HG02885 (cell line): Measurements from ENCODE around the gene UTS2.

ENCODE experiments used
- ATAC-seq: cut with Tn5 transposase; IDR thresholded peaks from one replicate; pipeline ENCODE4 v1.9.1; 2021; ENCODE audit warnings: mild to moderate bottlenecking; ENCODE audit not compliant: unreplicated experiment, poor library complexity

UTS2 gene, protein sequence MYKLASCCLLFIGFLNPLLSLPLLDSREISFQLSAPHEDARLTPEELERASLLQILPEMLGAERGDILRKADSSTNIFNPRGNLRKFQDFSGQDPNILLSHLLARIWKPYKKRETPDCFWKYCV

GRCh38 chr1:7852804-7853683, at the start of gene UTS2:
Gene UTS2, minus strand, starts transcription at chr1:7853065. Its CDS starts 62 bp downstream, at chr1:7853003.
- ATAC-seq = no peak

DNA sequence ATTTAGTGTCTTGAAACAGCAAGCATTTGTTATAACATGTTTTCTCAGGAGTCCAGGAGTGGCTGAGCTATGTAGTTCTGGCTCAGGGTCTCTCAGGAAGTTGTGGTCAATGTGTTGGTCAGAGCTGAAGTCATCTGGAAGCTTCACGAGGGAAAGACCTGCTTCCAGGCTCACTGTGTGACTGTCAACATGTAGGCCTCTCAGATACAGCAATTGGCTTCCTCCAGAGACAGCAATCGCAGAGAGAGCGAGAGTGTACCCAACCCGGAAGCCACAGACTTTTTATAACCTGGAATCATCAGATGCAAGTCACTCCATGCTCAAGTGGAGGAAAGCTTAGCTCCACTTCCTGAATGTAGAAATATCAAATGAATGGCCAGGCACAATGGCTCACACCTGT, 46.9 kb upstream of the UTS2 start:
- ATAC-seq = no peak

DNA sequence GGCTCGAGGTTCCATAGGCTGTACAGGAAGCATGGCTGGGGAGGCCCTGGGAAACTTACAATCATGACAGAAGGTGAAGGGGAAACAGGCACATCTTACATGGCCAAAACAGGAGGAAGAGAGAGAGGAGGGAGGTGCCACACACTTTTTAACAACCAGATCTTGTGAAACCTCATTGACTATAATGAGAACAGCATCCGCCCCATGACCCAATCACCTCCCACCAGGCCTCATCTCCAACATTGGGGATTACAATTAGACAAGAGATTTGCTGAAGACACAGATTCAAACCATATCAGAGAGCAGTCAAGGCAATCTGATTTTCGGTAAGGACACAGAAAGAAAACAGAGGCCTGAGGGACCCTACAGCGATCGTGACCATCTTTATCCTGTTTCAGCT, 46.1 kb upstream of the UTS2 start:
- ATAC-seq = no peak

DNA sequence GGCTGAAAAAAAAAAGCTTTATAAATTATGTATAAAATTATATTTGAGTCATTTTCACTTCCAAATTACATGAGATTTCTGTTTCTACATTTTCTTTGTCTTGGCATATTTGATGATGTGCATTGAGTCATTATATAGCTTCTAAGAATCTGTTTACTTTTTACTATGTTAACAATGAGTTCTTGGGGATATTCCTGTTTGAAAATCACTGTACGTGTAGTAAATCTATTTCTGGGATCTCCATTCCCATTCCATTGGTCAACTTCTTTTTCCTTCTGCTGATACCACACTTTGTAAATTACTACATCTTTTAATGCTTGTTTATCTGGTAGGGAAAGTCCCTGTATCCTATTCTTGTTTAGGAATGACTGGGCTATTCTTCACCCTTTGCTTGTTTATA, 44.1 kb upstream of the UTS2 start:
- no peak for ATAC-seq

DNA sequence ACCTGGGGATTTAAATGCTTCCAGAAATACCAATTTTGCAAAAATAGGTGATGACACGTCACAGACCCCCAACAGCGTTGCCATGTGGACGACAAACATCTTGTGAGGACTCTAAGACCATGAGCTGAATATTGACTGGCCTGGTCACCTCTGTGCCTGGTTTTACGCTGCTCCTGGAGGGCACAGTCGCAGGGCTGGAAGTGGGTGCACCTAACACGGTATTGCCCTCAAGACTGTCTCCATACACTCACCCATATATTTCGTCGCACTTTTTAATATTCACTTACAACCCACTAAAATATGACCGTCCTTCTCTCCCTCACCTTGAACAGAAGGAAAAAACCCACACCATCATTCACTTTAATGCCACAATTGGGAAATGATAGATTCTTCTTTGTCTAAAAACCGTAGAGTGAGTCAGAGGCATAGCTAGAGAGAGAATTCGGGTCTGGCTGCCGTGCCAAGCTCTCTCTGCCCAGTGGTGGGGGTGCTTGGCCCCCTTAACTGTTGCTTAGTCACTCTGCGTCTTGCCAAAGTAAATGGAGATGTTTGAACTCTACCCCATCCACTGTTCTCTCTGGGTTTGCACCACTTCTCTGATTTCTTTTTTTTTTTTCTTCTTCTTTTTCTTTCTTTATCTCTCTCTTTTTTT, 40.8 kb upstream of the UTS2 start:
- ATAC-seq = no peak

DNA sequence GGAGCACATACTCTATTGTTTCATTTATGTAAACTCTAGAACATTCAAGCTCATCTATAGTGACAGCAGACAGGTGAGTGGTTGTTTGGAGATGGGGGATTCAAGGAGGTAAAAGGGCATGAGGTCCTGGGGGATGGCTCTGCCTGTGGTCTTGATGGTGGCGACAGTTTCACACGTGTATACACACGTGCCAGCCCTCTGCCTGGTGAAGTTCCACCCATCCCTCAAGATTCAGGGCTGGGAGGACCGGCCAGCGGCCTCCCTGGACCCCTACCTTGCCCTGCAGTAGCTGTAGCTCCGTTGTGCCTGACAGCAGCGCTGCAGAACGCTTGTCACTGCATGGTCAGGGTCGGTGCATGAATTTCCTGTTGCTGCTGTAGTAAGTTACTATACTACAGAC, 38.9 kb upstream of the UTS2 start:
- no peak for ATAC-seq

GRCh38 chr1:7890853-7891252, 38.0 kb upstream of the UTS2 start:
- ATAC-seq = no peak

DNA sequence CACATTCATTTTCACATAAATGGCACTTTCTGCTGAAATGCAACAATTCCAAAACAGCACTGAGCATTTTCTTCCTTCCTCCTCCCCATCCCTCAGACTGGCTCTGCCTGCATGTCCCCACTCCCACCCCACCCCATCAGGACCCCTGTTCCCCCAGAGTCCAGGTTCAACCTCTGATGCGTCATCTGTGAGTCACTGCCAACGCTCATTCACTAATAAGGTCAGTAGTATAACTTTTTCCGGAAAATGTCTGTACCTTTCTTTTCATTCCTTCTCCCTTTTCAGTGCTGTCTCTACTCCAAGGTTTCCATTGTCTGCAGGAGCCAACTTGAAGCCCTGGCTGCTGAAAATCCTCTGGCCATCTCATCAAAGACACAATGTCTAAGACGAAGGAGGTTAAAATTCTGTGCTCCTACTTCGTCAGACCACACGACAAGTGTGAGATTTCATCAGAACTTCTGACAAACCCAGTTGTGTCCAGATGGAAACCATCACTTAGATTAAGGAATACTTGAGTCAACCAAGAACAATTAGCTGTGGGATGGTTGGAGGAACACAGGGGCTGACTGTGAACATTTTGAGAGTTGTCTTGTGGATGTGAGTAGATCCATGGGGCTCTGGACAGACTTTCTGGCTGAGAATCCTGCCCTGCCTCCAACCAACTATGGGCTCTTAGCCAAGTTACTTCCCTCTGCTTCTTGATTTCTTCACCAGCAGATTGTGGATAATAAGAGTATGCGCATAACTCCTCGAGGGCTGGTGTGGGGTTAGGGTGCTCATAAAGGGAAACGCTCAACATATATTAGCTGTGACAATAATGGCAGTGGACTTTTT, 35.6 kb upstream of the UTS2 start:
- ATAC-seq = no peak

DNA sequence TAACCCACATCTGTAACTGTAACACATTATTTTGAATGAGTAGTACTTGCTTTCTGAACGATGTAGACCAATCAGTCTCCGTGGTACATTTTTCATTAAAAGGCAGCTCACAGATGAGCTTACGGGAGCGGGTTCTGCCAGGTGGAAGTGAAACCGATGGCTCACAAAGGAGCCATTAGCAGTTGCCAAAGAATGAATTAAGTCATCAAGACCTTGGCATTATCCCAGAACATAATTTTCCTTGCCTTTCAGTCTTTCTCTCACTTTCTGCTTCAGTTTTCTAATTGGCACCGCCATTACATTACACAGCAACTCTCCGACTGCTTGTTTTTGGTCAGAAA, 33.5 kb upstream of the UTS2 start:
- no peak for ATAC-seq

GRCh38 chr1:7885513-7886404, 32.9 kb upstream of the UTS2 start:
- ATAC-seq = no peak

DNA sequence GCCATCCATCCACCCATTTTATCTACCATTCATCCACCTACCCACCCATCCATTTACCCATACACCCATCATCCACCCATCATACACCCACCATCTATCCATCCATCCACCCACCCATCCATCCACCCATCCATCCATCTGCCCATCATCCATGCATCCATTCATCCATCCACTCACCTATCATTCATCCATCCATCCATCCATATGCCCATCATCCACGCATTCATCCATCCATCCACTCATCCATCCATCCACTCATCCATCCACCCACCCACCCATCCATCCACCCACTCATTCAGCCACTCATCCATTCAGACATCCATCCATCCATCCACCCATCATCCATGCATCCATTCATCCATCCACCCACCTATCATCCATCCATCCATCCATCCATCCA, 31.9 kb upstream of the UTS2 start:
- ATAC-seq = no peak

GRCh38 chr1:7879228-7879627, 26.4 kb upstream of the UTS2 start:
- no peak for ATAC-seq

GRCh38 chr1:7878027-7878426, 25.2 kb upstream of the UTS2 start:
- no peak for ATAC-seq

DNA sequence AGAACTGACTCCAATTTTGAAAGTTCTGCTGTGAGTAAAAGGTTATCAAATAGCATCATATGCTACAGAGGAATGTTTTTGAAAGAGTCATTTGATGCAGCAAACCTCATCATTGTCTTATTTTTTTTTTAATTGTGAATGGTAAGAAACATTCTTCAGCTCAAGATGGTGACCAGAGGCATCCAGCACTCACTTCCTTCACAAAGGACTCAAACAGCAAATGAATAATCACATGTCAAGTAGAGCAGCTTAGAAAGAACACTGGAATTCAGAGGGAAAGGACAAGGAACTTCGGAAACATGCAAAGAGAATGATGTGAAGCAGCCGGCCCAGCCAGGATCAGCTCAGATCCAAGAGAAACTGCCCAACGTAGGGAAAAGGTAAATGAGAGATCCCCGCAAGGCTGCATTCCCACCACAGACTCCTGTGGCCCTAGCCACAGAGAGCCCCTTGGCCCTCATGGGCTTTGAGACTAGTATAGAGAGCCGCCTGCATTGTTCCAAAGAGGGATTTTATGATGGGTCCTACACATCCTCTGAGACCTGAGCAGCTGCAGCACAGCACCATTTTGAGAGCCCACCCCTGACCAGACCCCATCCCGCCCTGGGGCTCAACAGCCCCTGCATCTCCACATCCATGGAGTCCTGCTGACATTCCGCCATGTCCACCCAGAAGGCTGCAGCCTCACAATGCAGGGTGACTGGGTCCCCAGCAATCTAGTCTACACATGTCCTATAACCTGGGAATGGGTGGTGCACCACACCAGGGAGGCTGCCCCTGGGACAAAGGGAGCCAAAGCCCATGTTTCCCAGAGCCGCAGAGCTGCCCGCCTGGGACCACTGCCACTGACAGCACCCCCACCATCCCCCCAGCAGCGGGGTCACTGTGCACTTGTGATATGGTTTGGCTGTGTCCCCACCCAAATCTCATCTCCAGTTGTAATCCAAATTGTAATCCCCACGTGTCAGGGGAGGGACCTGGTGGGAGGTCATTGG, 21.2 kb upstream of the UTS2 start:
- no peak for ATAC-seq

- no peak for ATAC-seq
Measured at GRCh38 chr1:7871136-7871535, 18.3 kb upstream of the UTS2 start.

DNA sequence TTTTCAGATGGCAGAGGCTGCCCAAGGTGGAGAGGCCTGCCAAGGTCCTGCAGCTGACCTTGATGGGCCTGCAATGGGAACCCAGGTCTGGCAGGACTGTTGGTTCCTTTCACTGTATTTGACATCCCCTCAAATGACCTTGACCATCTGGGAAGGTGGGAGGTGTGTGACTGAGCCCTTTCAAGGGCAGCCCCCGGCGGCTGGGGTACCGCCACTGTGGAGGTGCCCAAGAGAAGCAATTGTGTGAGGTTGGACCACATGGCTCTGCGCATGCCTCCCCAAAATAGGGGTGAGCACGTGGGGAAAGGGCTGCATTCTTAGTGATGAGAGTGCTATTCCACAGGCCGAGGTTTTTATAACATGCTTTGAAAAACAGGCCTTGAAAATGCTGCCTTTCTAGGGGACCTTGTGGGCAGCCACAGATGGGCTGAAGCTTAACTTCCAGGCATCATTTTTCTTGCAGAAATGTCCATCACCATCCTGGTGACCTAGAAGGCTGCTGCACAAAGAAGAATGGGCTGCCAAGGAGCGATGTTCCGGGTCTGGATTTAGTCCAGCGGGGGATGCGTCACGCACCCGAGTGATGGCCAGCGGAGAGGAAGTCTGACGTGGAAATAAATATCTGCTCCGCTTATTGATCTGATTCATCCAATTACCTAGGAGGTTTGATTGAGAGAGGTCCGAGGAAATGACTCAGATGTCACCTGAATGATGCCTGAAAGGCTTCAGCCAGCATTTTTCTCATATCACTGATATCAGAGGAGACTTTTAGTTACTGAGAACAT, 16.5 kb upstream of the UTS2 start:
- no peak for ATAC-seq

GRCh38 chr1:7868070-7868780, 15.4 kb upstream of the UTS2 start:
- no peak for ATAC-seq
